HL-60 (cell line): ENCODE measurements around the gene EFCAB10.

Source experiments
- CTCF ChIP-seq: IDR thresholded peaks from one replicate; pipeline ENCODE4 v1.5.1; 2011; ENCODE audit warnings: low read length, control low read depth, inconsistent platforms; ENCODE audit not compliant: insufficient read depth
- GABPA ChIP-seq: IDR thresholded peaks from 2 replicates; pipeline ENCODE4 v1.6.1; 2012; ENCODE audit warnings: low read depth

- TF ChIP-seq CTCF: no peak
- no peak for TF ChIP-seq GABPA
Measured at GRCh38 chr7:105530126-105530525, 51.2 kb downstream of the EFCAB10 start.
